A549 treated with DMSO at 1 μM for 4 hours (cell line): ENCODE data around the gene GJC1. TPM values are rescaled to one million over a fixed set of nuclear protein-coding genes. Genes with fewer than 3 reads are reported as not detected.

Experiments
- total RNA-seq: library from RNA; stranded (reverse); fragments of 200-300 nt; extraction: Qiagen RNA extraction; gene quantifications from 5 replicates; pipeline ENCODE4 v1.2.3, GENCODE V29; 2022; ENCODE audit warnings: low read depth

GJC1 gene
- 34.3 to 45.2 TPM (median 42.8 TPM) in 5 replicates for total RNA-seq

DNA sequence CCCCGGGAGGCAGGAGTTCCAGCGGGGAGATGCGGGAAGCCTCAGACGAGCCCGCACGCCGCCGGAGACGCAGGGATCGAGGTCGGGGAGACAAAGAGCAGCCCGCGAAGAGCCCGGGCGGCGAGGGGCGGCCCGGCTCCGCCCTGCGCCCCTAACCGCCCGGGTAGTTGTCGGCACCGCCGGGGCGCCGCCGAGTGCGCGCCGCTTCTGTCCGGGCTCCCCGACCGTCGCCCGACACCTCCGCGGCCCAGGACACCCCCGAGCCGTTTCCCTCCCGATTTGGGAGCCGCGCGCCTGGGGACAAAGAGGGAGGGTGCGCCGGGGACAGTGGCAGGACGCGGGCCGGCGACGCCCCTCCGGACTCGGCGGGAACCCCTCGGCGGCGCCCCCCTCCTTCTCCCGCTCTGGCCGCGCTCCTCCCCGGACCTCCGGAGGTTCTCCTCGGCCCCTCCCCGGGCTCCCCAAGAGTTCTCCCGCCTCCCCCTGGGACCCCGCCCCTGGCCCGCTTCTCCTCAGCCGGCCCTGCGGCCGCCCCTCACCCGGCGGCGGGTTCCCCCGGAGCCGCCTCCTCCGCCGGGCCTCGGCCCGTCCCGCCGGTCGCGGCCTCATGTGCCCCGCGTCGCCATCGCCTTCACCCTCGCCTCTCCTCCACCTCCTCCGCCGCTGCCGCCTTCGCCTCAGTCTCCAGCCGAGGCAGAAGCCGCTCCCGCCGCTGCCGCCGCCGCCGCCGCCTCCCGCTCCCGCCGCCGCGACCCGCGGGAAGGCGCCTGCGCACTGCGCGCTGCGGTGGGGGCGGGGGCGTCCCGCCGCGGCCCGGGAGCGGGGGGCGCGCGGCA, at the start of gene GJC1:
TSS of gene GJC1 (minus strand) at position 765 of the 836 bp plus-strand sequence. CDS start 24,470 bp downstream, outside the sequence.

DNA sequence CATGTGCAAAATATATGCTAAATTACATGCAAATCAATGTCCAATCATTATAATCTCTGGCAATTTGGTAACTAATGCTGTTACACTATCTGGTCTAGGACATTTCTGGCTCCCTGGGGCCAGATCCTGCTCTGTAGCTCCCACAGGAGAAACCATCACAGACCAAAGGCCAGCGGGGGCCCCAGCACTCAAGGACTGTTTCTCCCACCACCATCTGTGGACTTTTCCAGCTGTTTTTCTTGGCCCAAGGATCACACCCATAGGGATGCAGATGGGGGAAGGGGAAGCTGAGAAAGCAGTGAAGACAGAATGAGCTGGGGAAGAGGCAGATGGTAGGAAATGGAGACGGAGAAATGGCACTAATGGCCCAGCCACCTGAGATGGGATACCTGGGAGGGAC, 17.5 kb upstream of the GJC1 start, which contains the start of gene HIGD1B:
TSS of gene HIGD1B (plus strand) at position 298 of the 400 bp plus-strand sequence. CDS start 270 bp downstream, outside the sequence.

DNA sequence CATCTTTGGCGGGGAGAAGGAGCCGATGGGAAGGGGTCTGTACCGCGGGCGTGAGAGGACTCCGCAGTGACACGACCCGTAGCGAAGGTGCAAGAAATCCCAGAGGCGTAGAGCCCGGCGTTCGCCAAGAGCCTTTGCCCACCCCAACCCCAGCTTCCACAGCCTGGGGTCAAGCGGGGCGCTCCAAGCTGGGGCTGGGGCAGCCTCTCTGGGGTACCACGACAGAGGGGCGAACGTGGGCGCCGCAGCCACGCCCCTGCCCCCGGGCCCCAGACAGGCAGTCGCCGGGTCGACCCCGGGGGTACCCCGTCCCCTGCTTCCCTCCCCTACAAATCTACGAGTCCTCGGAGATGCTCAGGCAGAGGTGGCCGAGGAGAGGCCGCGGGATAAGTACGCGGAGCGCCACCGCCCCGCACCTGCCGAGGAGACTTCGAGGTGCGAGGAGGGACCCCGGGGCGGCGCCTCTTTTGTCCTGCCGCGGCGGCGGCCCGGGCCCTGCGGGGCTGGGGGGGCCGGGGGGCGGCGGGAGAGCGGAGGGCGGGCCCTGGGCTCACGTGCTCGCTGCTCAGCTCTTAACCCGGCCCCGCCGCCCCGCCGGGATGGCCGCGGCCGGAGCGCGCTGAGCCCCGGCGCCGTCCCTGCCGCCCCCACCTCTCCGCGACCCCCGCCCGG, 71.5 kb downstream of the GJC1 start, which contains the start of gene ADAM11:
TSS of gene ADAM11 (plus strand) at position 575 of the 672 bp plus-strand sequence. CDS start 212 bp downstream, outside the sequence.

Other genes with a start within 250 kb of the GJC1 start
- 2.0 to 4.7 TPM (median 3.6 TPM) in 5 replicates for gene MEIOC, start 173.8 kb downstream of the GJC1 start, total RNA-seq
- gene CCDC43, start 140.5 kb downstream of the GJC1 start, total RNA-seq, result 27.6 to 35.2 TPM (median 31.4 TPM) in 5 replicates
- 26.8 to 31.8 TPM (median 28.9 TPM) in 5 replicates for gene DBF4B, start 121.6 kb downstream of the GJC1 start, total RNA-seq
- 1.9 to 2.7 TPM (median 2.1 TPM) in 5 replicates for gene ADAM11, start 71.3 kb downstream of the GJC1 start, total RNA-seq
- gene HIGD1B, start 17.6 kb upstream of the GJC1 start, total RNA-seq, result not detected in 5 replicates
- gene EFTUD2, start 69.2 kb upstream of the GJC1 start, total RNA-seq, result 159 to 184 TPM (median 170 TPM) in 5 replicates
- gene GFAP, start 85.2 kb upstream of the GJC1 start, total RNA-seq, result 0.44 to 2.4 TPM (median 0.71 TPM) in 5 replicates
- gene KIF18B, start 117.5 kb upstream of the GJC1 start, total RNA-seq, result 33.4 to 46.7 TPM (median 45.4 TPM) in 5 replicates
- gene C1QL1, start 138.0 kb upstream of the GJC1 start, total RNA-seq, result 17.6 to 30.5 TPM (median 24.6 TPM) in 5 replicates
- 18.0 to 24.0 TPM (median 20.5 TPM) in 5 replicates for gene DCAKD, start 221.3 kb upstream of the GJC1 start, total RNA-seq
- gene NMT1, start 231.0 kb upstream of the GJC1 start, total RNA-seq, result 162 to 316 TPM (median 205 TPM) in 5 replicates